Middle frontal gyrus (tissue), 1 donor: Measurements from ENCODE around the gene PBX2.
"Not testable (repeated sequence)": the region's sequence is repeated elsewhere in the genome, so short reads cannot be mapped to it uniquely, and the experiment has no call there.

Source experiments
- DNase-seq: peaks from one replicate; pipeline ENCODE4 v3.0.0-alpha.2; 2015; ENCODE audit warnings: low spot score; ENCODE audit errors: extremely low spot score

The PBX2 gene

DNA sequence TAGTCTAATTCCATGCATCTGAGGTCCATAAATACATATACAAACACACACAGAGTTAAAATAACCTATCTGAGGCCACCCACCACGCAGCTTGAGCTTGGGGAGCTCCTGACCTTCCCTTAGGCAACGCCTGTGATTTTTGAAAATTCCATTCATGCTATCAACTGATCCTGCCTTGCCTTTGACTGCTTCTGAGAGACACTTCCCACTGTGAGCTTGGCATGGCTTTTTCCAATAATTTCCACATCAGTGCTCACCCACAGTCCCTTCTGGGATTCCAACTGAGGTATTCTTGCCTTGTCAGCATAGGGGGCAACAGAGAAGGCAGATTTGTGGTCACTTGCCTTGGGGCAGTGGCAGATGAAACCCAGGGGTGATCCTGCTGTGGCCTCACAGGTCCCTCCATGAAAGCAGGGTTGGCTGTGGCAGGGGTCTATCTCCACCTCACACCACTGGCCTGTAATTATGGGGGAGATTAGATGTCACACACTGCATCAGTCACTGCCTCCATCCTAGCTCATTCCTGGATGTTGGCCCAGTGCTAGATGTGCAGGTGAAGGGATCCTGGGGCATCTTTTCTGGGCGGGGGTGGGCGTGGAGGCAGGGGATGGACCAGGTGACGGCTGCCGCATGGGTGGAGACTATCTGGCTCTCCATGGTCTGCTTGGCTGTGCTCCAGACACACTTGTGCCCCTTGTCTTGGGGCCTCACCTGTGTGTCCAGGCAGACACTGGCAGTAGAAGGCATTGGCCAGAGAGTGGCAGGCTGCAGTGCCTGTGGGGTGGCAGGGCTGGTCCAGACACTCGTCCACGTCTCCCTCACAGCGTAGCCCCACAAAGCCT, 13.6 kb upstream of the PBX2 start:
- no peak for DNase-seq

DNA sequence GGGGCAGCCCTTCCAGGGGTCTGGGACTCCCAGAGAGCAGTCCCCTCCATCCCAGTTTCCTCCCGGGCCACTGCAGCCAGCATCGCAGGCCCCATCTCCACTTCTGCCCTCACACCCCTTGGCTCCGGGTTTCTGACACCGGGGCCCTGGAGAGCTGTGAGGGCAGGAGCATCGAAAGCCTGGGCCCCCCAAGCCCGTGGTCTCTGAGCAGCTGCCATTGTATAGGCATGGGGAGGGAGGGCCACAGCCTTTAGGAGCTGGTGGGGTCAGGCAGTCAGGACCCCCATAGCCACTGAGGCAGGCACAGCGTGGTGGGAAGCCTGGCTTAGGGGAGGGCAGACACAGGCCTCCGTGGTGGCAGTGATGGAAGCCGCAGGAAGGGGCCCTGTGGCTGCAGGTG, 12.2 kb upstream of the PBX2 start:
- no peak for DNase-seq

DNA sequence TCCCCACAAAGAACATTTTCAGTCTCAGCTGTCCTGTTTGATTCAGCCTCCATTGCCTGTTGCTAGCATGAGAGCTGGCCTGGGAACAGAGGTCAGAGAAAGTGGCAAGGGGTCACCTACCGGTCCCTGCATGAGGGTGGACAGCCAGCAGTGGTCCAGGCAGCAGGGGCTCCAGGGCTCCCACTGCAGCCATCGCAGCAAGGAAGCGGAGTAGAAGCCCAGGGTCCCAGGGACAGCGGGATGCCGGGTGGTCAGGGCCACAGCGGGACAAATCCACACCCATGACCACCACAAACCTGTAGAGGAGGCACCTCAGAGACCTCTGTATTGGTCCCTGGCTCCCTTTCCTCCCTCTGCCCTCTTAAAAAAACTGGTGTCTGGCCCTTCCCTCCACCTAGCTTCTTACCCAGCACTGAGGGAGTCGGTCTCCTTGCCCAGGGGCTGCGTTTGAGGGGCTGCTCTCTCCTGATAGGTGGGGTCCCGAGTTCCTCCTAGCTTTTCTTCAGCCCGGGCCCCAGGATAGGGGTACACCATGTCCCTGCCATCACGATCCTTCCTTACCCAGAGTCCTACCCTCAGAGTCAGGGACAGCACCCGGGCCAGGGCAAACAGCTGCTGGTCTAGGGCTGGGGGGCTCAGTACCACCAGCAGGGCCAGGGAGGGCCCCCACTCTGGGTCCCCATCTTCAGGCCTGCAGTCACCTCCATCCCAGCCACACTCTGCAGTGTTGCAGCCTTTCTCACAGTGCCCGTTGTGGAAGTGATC, 10.9 kb upstream of the PBX2 start:
- no peak for DNase-seq

DNA sequence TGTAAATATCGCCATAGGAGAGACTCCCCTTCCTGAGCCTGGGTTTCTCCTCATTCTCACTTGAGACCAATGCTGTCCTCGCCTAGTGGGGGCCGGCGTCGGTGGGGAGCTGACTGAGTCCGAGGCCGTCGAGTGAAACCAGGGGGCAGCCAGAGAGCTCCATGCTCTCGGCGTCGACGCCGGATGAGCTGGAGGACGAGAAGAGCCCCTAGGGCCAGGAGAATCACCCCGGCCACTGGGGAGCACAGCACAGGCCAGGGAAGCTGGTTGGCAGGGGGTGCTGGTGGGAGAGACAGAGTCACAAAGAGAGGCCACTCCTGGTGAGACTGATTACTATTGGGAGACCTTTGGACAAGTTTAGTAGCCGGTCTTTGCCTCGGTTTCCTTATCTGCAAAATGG, 8.9 kb upstream of the PBX2 start:
- no peak for DNase-seq

DNA sequence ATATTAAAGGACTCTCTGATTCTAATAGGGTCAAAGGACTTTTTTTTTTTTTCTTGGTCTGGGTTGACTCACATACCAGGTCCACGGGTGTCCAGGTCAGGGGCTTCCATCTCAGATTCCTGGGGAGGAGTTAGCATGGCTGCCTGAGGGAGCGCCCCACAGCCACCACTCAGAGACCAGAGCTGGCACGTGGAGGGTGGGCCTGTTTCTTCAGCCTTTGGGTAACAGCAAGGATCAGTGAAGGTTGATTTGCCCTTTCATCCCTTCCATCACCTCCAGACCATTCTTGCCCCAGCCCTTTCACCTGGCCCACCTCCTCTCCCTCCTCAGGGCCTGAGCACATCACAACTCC, 8.3 kb upstream of the PBX2 start:
- no peak for DNase-seq

DNA sequence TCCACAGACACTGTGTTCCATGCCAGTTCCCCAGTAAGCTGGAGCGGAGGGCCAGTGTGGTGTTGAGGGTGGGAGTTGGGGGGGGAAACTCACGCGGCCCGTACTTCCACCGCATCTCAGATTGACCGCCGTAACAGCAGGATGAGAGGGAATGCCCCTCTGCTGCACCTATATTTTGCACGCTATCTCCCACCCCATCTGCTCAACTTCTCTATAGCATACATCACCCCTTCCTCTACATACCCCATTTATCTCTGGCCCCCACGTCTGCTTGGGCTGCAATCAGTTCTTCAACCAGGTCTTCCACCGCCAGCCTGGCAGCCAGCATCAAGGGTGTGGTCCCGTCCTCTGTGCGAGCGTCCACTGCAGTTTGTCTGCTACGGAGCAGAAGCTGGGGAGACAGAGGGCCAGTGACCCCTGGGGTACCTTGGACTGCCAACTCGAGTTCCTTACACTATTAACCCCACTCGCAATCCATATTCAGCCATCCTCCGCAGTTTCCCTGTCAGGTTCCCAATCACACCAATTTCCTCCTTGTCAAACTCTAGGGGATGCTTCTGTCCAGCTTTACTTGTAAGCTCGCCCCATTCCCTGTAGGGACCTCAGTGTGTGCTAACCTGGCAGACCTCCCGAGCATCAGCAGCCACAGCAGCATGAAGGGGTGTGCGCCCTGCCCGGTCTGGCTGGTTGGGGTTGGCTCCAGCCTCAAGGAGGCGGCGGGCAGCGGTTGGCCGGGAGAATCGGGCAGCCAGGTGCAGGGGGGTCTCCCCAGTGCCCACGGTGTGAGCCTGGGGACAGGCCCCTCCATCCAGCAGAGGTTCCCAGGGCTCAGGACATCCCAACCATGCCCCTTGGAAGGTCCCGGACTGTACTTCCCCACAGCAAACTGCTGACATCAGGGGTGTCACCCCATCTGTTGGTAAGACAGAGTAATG, 6.9 kb upstream of the PBX2 start:
- DNase-seq = no peak

DNA sequence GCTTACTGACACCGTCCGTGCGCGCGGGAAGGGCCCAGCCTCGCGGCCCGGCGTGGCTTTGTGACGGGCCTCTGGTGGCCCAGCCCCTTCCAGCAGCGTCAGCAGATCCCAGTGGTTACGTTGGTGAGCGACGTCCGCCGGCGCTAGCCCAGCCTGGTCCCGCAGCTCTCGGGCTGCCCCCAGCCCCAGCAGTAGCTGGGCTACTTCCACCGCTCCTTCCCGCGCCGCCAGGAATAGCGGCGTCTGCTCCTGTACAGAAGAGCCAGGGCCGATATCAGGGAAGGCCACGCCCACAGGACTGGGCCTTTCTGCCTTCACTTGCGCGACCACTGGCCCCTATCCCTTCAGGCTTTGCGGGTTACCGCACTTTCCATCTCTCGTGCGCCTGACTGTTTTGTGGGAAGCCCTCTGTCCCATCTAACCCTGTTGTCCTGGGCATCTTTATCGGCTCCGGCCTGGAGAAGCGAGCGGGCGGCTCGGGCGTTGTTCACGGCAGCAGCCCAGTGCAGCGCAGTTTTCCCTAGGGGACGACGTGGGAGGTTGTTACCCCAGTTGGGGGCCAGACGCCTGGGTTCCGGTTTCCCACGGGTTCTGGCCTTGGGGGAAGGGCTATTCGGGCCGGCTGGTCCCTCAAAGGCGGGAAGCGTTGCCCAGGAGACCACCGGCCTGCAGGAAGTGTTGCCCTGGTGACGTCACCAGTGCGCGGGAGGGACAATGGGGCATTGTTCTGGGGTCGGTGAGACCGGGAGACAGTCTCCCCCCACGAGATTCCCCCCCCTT, 6.1 kb upstream of the PBX2 start:
- DNase-seq = peak; percentile 80

DNA sequence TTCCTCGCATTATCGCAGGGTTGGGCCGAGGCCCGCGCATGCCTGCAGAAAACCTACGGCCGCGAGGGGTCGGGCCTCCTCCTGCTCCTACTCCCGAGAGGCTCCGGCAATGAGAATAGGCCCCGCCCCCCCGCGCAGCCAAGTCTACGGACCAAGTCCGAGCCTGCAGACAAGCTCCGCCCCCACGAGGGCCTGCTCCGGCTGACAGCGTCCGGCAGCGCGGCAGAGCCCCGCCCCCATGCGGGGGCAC, 5.6 kb upstream of the PBX2 start:
- peak; percentile 99 for DNase-seq

DNA sequence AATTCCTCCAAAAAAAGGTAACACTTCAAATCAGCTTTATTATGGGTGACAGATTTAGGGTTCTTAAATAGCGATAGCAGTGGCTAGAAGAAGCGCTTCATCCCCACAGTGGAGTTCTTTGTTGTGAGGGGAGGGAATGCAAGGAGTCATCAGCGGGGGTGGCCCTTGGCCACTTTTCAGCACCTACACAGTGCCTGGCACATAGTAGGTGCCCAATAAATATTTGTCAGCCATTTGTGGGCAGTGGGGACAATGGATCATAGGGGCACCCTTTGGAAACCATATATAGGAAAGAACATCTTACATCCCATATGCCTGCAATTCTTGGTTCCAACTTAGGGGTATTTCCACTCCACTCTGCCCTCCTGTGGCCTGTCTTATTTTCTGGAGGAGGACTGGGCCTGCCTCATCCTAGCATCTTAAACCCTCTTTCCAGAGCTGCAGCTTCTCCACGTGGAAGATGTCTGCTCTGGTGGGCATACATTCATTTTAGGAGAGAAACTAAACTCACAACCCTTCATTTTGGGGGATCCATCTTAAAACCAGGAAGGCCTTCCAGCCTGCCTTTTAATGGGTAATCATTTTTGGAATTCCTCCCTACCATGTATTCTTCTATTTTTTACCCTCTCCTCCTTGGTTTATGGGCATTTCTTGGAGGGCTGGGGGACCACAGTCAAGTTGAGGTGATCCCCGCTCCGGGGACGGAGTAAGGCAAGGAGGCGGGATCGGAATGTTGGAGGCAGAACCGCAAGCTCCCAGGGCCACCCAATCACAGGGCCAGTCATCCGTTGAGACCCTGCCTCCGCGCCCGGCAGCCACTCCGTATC, 5.0 kb upstream of the PBX2 start:
- DNase-seq = no peak

DNA sequence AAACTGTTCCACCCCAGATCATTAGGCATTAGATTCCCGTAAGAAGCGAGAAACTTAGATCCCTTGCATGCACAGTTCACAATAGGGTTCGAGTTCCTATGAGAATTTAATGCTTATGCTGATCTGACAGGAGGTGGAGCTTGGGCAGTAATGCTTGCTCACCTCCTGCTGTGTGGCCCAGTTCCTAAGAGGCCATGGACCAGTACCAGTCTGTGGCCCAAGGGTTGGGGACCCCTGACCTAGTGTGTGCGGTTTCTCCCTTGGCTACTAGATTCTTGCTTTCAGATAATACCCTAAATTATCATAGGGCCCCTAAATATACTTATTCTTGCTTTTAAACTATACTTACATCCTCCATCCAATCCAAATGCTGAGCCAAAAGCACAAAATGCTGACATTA, 4.4 kb upstream of the PBX2 start:
- no peak for DNase-seq

DNA sequence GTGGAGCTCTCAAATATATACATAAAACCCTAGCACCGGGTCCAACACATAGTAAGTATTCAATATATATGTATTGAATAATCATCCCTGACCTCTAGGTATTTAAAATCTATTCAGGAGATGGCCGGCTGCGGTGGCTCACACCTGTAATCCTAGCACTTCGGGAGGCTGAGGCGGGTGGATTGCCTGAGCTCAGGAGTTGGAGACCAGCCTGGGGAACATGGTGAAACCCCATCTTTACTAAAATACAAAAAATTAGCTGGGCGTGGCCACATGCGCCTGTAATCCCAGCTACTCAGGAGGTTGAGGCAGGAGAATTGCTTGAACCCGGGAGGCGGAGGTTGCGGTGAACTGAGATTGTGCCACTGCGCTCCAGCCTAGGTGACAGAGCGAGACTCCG, 3.1 kb upstream of the PBX2 start:
- not testable (repeated sequence) for DNase-seq

DNA sequence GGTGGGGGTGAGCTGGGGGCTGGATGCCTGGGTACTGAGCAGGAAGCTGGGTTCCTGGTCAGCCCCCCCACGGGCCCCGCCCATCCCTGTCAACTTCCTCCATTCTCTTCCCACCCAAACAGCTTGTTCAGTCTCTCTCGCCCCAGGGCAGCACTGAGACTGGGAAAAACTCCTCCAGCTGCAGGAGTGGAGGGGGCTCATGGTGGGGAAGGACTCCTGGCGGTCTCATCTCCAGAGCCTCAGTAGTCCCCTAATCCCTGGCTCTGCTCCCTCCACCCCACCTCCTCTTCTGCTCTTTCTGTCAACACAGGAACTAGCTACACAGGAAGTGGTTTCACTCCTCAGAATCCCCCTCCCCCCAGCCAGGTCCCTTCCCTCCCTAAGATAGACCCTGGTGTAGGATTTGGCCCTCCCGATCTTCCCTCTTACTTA, 2.6 kb upstream of the PBX2 start, which contains the start of gene GPSM3:
Gene GPSM3, minus strand, starts transcription at position 36 of the 432 bp plus-strand sequence. CDS start 130 bp downstream, outside the sequence.
- no peak for DNase-seq

DNA sequence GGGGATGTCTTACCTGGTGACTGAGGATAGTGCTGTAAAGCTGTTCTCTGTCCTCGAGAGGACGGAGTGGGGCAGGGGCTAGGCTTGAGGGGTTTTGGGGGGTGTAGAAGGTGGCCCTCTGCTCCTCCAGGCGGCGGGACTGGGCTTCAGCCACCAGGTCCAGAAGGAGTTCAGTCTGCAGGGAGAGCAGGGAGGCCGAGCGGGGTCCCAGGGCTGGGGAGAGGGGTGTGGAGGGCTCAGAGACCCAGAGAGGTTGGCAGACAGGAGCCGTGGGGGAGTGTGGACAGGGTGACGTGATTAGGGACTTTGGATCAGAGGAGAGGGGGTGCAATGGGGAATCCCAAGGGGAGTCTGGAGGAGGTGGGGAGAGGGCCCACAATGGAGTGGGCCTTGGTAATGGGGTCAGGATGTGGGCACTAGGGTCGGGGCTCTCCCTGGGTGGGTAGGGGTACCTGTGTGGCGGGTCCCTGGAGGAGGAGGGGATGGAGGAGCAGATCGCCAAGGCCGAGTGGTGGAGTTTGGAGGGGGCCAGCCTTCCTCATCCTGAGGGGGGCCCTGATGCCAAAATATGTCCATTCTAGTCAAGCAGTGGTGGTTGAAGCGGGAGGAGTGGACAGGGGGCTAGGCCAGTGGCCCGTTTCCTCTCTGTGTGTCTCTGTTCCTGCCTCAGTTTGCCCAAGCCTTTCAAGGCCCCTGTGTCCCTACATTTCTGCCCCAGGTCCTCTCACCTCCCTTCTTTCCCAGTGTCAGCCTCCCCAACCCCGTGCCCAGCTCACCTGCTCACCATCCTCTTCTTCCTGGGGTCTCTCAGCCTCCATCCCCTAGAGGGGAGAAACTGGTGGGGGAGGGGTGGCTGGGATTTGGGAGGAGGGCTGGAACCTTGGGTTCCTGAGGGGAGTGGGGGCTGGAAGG, 1.9 kb upstream of the PBX2 start:
- no peak for DNase-seq

DNA sequence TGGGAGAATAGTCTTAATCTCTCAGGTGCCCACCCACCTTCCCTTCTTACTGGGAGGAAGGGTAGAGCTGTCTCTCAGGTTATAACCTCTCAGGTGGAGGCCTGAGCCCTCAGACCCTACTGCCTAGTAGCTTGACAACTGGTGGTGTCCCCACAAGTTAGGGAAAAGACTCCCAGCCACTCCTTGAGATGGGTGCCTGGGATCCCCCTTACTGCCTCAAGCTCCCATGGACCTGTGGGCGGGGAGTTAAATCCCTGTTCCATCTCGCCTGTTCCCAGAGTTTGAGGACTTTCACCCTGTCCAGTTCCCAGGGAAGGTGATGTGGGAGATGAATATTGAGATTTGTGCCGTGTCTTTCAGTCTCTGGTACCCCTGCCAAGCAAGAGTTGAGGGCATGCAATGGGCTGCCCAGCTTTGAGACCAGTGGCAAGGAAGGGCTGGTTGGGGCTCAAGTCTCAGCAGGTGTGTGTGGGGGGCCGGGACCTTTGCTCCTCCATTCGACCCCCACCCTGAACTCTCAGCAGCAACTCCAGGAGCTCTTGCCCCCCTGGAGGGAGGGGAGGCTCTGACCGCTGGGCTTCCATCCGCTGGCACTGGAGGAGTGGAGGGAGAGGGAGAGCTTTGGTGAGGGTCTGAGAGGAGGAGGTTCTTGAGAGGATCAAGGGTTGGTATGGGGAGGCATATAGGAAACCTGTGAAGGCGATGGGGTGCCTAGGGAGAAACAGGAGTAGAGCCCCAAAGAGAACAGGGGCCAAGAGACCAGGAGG, 1.1 kb upstream of the PBX2 start:
- DNase-seq = no peak

DNA sequence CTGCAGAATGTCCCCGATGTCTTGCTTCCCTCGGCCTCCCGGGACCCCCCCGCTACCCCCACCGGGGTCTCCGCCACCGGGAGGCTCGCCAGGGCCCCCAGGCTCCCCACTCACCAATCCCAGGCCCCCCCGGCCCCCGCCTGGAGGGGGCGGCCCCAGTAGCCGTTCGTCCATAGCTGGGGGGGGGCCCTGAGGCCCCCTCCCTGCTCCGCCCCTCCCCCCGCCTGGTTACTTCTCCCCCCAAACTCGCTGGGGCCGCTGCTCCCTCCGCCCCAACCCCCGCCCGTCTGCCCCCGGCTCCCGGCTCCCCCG, 304 bp downstream of the PBX2 start:
- no peak for DNase-seq

DNA sequence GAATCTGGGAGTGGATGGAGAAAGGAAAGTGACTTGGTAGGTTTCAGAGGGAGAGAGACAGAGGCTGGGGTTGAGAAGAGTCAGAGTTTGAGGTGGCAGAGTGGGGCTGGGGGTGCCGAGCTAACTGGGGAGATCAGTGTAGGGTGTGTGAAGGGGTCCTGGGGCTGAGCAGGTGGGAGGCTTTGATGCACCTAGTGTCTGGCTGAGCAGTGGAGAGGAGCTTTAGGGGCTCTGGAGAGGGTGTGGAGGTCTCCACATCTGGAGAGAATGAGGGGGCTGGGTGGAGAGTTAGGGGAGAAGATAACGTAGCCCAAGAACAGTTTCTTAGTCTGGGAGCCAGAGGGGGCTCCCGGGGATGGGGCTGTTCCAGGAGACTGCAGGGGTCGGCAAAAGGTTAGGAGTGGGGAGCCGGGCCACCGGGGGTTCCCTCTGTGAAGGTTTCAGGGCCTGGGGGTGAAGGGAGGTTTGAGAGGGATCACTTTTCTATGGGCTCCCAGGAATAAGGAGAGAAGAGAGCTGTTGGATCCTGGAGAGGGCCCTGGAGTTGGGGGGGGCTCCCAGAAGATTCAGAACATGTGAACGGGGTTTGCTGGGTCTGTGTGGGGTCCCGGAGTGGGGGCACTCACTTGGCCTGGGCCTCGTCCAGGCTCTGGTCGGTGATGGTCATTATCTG, 797 bp downstream of the PBX2 start:
- DNase-seq = no peak

DNA sequence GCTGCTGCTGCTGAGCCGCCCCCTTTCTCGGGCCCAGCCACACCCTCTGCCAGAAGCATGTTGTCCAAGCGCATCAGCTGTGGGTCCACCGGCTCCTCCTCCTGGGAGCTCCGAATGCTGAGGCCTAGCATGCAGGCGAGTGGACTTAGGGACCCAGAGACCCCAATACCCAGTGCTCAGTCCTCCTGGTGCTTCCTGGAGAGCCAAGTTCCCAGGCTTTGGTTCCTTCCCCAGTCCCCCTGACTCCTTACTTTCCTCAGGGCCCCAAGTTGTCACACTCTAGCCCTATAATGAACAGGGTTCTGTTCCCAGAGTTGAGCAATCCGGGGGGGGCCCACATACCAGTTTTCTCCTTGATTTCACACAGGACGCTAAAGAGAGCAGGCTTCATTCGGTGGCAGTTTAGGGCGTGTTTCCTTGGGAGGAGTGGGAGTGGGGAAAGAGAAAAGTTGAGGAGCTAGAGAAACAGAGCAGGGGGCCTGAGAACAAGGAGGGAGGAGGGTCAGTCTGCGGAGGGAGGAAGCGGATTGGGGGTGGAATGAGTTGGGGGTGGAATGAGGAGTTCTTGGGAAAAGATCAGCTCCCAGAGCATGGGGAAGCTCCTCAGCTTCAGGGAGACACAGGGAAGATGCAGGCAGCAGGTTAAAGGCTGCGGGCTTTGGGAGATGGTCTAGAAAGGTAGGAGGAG, 1.5 kb downstream of the PBX2 start:
- DNase-seq = no peak
